ENCODE results near the gene BLMH.

DNA sequence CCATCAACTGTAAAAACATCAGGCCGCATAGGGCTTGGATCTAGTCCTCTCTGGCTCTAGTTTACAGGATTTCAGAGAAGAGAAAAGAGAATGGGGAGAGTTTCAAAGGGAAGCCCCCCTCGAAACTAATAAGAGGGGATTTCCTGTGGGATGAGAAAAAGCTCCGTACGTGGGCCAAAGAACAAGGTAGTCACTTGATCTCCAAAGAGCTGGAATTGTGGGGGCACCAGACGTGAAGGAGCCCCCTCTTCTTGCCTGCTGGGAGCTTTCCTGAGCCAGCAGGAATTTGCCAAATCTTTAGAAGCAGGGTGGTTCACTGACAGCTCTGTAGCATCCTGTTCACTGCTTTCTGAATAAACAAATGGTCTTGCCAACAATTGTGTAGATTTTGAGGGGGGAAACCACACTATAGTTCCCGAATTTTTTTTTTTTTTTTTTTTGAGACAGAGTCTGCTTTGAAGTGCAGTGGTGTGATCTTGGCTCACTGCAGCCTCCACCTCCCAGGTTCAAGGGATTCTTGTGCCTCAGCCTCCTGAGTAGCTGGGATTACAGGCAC lies 49.1 kb upstream of the BLMH start:
- TF ChIP-seq, protein P1, sequence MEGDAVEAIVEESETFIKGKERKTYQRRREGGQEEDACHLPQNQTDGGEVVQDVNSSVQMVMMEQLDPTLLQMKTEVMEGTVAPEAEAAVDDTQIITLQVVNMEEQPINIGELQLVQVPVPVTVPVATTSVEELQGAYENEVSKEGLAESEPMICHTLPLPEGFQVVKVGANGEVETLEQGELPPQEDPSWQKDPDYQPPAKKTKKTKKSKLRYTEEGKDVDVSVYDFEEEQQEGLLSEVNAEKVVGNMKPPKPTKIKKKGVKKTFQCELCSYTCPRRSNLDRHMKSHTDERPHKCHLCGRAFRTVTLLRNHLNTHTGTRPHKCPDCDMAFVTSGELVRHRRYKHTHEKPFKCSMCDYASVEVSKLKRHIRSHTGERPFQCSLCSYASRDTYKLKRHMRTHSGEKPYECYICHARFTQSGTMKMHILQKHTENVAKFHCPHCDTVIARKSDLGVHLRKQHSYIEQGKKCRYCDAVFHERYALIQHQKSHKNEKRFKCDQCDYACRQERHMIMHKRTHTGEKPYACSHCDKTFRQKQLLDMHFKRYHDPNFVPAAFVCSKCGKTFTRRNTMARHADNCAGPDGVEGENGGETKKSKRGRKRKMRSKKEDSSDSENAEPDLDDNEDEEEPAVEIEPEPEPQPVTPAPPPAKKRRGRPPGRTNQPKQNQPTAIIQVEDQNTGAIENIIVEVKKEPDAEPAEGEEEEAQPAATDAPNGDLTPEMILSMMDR (conservative IDR thresholded peaks at IDR 0.05): no peak
- TF ChIP-seq EZH2 (IDR thresholded peaks at IDR 0.05; ENCODE audit: low read depth): no peak

Measured in PC-9 (cell line).